ENCODE measurements around the gene PRKD1.

Gene PRKD1

DNA sequence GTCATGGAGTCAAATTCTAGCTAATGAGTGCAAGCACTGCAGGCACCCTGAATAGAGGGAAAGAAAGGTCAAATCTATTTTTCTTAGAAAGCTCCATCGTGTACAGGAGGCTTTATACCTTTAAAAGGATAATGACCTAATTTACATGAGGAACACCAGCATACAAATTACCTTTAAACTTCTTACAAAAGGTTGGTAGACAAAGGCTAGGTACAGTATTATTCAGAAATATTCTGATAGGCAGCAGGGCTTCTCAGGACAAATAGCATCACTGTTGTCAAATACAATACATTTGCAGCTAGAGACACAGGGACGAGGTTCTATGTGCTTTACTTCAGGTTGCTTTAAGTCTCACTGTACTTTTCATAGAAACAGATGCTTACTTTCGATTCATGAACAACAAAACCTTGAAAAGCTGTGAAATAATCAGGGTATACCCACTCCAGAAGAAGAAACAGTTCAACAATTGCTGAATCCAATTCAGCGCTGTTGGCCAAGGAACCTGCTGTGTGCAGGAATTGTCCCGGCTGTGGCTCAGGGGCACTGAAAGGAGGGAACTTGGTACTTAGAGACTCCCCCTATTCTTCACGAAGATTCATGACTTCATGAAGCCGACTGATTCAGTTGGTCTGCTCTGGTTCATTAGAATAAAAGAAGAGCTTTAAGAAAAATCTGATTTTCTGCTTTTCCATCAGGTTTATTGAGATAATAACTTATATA, 252.9 kb downstream of the PRKD1 start:
- DNase-seq (ENCODE audit: low read depth in 2 of 2) = no peak

DNA sequence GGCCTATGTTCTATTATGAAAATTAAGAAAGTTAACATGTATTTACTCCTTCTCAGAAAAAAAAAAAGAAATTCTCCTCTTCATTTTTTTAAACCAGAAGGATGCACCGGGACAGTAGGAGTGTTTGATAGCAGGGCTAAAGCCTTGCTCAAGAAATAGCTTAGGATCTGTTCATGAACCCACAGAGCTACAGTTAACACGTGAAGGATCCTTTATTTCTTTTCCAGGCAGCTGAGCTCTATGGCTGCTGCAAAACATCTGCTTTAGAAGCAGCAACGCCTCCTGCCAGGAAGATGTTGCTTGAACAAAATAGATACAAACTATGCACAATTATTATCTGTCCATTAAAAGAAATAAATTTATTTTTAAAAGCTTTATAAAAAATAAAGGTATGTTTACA, 254.8 kb downstream of the PRKD1 start:
- DNase-seq (ENCODE audit: low read depth in 2 of 2) = no peak

DNA sequence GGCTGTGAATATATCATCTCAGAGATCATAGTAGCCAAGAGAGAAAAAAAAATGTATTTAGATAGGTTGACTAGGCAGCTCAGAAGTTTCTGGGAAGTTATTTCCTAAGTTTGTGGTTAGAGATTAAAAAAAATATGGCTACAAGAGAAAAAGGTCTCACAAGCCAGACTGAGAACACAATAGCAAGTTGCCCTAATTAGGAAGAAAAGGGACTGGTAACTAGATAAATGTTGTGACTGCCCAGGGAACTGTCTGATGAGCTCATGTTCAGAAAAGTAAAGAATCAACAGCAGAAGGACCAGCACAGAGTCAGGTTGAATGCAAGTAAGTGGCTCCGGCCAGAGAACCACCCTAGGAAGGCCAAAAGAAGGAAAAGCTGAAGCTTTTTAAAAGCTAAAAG, 256.6 kb downstream of the PRKD1 start:
- DNase-seq (ENCODE audit: low read depth in 2 of 2) = no peak

DNA sequence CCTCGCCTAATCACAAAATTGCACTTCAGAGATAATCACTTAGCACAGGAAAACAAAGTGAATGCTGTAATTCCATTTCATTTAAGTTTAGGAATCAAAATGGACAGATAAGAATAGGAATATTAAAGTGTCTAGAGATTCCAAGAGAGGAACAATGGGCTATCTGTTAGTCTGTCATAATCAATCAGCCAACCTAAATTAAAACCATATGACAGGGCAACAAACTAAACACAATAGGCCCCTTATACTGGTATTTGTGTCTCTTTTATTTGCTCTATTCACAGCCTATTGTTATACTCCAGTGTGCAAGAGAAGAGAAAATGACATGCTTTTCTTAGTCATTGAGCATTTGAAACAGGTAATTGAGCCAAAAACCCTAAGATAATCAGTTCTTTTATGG, 259.4 kb downstream of the PRKD1 start:
- no peak for DNase-seq (ENCODE audit: low read depth in 2 of 2)

DNA sequence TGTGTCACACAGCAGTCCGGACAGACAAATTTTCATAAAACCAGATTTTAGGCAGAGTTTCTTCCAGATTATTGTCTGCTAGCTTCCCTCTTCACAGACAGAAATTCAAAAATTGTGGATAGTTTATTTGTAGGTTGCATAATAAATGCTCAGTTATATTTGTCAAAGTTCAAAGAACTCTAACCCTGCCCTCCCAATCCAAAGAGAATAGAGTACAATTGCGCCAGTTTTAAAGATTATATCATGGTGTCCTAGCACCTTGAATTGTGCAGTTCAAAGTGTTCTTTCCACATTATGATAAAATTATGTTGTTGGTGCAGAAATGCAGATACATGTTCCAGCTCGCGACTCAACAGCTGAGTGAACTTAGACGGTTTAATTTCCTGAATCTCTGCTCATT, 263.1 kb downstream of the PRKD1 start:
- DNase-seq (ENCODE audit: low read depth in 2 of 2) = no peak

DNA sequence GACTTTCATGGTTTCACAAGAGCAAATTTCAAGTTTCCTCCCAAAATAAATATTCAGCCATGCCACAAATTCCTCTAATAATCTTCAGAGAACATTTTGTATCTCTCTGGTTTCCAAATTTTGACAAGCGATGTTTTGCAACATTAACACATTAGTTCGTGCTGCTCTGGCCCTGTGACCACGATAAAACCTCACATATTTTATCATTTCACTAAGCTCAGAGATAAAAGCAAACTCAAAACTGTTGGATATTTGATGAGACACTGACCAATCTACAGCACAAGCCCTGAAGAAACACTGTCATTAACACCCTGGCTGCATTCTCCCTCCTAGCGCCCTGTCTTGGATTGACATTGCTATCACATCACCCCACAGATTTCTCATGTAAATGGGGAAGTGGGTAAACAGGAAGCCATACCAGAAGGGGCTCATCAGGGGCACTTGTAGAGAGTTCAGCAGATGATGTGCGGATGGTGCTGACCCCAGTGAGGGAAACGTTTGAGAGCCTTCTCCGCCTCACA, 264.3 kb downstream of the PRKD1 start:
- no peak for DNase-seq (ENCODE audit: low read depth in 2 of 2)

DNA sequence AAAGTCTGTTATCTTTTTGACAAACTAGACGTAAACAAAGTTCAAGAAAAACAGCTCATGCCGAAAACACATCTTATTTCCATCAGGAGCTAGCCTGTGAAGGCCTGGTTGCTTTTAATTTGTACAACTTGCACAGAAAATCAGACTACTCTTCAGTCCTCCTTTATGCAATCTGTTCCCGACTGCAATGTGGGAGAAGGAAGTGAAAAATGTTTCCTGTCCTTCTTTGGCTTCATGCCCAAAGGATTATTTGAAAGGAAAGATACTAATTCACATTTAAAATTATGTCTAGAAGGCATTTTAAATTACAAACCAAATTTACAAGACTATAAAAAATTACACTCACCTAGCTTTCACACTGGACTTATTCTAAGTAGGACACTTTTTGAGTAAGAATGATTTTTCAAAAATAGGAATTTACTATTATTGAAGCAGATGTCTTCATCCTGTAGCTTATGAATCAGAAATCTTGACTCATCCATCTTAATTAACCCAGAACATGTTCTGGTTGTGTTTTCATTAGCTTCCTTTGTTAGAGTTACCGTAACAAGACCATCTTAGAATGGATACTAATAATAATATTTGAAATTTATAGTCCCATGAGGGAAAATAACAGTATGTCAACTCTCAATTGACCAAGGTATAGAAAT, 272.6 kb downstream of the PRKD1 start:
- DNase-seq (ENCODE audit: low read depth in 2 of 2) = no peak

DNA sequence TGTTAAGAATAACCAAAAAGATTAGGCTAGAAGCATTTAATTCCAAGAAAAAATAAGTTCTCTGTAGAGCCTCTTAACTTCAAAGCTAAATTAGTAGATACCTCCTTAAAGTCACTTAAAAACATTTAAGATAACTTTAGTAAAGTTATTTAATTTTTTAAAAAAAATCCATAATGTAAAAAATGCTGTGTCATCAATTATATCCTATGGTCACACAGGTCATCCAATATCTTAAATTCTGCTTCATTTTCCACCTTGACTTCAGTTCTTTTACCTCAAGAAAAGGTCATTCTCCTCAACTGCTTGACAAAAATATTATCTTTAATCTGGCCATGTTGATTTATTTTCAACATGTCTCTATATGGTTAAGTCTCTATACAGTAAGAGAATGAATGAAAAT, 274.3 kb downstream of the PRKD1 start:
- DNase-seq (ENCODE audit: low read depth in 2 of 2) = no peak

DNA sequence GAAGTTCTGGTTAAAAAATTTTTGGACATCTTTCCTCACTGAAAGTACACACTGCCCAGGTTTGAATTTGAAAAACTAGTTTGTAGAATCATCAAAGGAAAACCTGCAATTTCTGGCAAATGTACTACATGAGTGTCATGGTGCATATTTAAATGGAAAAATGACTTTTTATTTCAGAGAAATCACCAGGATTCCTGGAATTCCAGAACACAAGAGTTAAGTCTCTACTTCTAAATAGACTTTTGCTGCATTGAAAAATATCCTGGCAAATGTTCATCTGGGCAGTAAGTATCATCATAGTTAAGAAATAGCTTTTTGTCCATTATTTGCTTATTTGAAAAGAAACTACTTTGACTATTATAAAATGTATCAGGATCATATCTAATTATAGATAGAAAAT, 275.1 kb downstream of the PRKD1 start:
- DNase-seq (ENCODE audit: low read depth in 2 of 2) = no peak

DNA sequence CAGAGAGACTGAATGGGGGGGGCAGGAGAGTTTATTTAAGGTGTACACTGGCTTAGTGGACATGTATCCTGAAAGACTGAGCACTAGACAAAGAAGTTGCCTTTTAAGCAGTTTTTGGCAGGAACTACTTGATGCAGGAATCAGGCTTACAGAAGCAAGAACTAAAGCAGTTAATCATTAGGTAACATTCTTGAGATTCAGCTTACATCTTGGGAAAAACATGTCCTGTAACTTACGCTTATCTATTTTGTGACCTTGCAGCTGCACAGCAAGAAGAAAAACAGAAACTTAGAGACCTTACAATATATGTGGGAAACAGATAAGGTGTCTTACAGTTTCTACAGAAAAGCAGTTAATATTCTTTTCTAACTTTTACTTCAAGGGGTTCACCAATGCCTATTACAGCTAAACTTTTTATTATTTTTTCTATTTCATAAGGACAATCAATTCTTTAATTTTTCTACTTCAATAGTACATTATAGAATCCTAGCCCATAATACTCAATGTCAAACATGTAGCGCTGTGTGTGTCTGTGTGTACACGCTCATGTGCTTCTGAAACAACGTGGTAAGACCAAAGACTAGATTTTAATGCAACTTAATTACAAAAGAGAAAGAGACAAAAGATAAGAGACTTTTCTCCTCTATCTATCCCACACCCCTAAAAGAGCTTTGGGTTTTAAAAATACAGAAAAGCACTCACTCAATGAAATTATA, 276.9 kb downstream of the PRKD1 start:
- DNase-seq (ENCODE audit: low read depth in 2 of 2) = no peak

DNA sequence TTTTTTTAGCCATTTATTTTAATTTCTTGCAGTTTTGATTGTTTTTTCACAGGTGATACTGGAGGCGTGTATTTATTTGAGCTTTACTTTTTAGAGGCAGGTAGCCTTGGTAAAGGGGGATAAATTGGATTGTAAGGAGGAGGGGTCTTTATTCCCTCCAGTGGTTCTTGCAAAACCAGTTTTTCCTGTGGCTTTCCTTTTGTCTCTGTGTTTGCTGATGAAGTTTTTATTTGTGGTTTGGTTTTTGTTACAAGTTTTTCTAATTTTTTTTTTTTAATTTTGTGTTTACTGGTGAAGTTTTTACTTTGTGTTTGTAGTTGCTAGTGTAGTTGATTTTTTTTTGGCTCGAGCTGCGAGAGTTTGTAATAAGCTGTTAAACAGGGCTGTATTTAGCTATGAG, 278.5 kb downstream of the PRKD1 start:
- DNase-seq (ENCODE audit: low read depth in 2 of 2) = no peak

DNA sequence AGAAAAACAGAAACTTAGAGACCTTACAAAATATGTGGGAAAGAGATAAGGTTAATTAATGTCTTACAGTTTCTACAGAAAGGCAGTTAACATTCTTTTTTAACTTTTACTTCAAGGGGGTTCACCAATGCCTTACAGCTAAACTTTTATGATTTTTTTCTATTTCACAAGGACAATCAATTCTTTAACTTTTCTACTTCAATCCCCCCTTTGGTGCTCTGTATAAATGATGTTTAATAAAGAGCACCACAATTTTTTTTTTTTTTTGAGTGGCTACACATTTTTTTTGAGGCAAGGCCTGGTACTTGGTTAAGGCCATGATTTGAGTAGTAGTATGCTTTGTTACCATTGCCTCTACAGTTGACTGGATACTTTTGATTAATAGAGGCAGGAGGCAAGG, 279.6 kb downstream of the PRKD1 start:
- DNase-seq (ENCODE audit: low read depth in 2 of 2) = no peak

DNA sequence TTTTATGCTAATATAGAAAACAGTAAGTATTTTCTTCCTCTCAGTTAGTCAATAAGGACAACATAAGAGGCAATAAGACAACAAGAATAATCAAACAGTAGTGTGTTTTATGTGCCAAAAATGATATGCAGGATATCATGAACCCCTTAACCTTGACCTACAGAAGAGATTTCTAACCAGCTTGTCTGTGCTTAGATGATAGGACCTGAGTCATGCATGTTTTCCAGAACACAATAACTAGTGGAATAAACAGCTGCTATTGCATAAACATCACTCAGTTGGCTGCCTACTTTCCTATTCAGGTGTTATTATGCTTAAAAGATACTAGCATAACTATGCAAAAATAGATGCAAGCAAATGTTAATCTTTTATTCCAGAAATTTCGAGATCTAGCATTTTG, 282.5 kb downstream of the PRKD1 start:
- no peak for DNase-seq (ENCODE audit: low read depth in 2 of 2)

DNA sequence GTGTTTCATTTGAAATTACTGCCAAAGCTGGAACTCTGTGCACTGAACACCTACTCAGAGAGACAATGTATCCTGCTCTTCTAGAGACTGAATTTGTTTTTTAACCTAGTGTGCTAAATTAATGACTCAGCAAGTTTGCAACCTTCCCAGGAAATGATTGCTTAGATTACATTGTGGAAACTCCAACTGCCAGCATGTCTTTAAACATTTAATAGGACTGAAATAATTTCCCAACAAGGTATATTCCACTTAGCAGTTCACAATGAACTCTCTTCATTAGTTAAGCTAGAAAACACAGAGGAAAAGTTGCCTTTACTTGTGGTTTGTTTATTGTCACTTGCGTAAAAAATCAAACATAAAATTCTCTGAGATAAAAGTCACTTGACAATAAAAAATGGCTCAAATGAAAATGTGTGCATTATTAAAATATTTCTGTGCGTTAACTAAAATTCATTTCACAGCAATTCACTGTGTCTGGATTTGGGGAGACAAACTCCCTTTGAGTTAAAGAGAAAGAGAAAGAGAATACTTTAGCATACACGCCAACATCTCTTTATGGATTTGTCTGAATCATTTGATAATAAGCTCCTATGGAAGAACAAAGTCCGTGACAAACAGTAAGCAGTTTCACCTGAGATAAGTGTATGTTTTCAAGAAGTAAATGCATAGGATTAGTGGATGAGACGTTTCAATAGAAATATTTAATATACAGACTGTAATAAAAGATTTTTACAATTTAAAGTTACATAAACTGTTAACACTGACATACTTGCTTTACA, 284.0 kb downstream of the PRKD1 start:
- DNase-seq (ENCODE audit: low read depth in 2 of 2) = no peak

DNA sequence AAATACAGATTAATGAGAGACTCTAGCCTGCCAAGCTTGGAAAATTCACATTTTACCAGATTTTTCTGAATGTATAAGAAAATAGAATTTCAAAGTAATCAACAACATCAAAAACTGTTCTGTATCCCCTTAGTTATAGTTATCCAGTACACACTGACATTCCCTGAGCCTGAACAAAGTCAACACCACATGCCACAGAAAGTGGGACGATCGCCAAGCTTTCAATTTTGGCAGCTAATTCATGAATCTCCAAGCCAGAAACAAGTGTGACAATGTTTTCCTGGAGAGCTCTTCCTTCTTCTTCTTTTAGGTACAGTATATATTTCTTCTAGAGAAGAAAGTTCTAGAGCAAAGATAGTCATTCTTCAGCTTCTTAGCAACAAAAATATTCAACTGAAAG, 290.2 kb downstream of the PRKD1 start:
- DNase-seq (ENCODE audit: low read depth in 2 of 2) = no peak

DNA sequence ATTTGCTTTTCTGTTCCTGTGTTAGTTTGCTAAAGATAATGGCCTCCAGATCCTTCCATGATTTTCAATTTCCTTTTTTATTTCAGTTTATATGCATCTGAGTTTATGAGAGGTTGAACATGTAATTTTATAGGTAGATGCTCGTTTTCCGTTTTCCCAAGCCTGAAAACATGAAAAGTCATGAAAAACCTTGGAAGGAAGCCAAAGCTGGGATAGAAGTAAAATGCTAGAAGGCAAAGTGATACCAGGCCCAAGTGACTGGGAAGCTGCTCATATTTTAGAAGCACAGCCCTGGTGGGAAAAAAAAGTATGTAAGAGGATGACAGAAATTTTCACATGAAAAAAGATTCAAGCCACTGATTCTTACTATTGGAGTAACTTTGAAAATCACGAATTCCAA, 290.8 kb downstream of the PRKD1 start:
- no peak for DNase-seq (ENCODE audit: low read depth in 2 of 2)

DNA sequence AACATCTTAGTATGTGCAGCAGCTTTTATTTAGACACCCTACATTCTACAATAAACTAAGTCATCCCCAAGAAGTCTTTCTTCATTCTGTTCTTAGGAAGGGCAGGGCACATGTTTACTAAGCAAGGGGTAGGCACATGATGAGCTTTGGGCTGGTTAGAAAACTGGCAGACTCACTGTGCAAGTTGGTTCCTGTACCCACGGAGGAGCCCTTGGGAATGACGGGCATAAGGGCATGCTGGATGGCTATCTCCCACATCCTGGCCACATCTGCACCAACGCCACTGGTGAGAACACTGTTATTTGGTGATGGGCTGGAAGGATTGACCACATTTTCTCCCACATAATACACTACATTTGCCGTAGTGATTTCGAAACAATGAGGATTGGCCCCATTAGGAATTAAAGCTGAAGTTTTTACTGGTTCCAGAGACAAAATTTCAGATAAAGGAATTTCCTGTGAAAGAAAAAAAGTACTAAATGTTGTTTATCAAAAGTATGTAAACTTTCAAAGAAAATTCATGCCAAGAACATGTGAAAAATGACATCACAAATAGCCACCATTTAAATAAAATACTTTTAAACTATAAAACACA, 297.0 kb downstream of the PRKD1 start:
- no peak for DNase-seq (ENCODE audit: low read depth in 2 of 2)

DNA sequence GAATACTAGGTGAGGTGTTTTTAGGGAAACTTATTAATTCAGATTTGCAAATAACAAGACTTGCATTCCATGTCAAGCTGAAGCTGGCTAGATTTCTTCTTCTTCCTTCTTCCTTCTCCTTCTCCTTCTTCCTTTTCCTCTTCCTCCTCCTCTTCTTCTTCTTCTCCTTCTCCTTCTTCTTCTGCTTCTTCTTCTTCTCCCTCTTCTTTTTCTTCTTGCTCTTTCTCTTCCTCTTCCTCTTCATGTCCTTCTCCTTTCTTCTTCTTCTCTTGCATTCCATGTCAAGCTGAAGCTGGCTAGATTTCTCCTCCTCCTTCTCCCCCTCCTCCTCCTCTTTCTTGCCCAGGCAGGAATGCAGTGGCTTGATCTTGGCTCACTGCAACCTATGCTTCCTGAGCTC, 297.8 kb downstream of the PRKD1 start:
- DNase-seq (ENCODE audit: low read depth in 2 of 2) = no peak

DNA sequence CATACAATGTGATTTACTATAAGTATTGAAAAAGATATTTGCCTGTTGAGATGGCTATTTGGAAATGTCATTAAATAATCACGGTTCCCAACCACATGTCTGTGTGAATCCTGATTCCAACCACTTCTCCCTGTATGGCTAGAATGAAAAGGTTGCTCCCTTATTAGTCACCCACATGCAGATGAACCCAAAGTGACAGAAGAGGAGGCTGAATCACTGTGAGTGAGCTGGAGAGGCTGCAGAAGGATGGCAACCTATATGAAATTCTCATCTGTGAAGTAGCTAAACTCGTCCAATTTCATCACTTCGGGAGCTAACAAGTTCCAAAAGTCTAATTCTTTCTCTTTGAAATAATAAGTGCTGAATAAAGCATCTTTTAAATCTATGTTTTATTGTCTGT, 300.5 kb downstream of the PRKD1 start:
- DNase-seq (ENCODE audit: low read depth in 2 of 2) = no peak

DNA sequence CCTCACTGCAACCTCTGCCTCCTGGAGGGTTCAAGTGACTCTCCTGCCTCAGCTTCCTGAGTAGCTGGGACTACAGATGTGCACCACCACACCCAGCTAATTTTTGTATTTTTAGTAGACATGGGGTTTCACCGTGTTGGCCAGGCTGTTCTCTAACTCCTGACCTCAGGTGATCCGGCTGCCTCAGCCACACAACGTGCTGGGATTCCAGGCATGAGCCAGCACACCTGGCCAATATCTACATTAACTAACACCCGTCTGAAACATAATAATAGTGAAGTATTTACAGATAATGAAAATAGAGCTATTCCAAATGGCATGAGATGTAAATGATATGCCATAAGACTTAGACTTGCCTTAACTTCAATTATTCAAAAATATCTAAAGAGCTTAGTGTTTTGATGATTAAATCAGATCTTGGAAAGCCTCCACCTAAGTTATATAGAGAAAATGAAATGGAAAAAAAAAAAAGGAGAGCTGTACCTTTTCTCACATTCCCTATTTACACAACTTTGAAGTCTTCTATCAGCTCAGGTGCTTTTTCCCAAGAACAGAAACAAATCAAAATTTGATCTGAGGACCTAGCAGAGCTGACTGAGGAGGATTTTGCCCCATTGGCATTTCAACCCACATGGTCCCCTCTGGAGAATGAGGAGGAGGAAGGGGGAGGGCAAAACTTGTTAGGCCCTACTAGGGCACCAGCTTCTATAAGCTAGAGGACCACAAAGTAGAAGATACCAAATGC, 309.2 kb downstream of the PRKD1 start:
- no peak for DNase-seq (ENCODE audit: low read depth in 2 of 2)

DNA sequence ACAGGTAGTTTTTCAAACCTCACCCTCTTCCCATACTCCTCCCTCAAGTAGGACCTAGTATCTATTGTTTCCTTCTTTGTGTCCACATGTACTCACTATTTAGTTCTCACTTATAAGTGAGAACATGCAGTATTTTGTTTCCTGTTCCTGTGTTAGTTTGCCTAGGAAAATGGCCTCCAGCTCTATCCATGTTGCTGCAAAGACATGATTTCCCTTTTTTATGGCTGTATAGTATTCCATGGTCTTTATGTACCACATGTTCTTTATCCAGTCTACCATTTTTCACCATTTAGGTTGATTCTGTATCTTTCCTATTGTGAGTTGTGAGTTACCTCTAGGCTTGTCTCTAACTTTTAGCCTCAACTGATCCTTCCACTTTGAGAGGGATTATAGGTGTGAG, 310.7 kb downstream of the PRKD1 start:
- no peak for DNase-seq (ENCODE audit: low read depth in 2 of 2)

All from activated CD4-positive, alpha-beta T cell treated with anti-CD3 and anti-CD28 coated beads for 24 hours (primary cell).